Measurements from ENCODE around the gene ADIPOR2.

DNA sequence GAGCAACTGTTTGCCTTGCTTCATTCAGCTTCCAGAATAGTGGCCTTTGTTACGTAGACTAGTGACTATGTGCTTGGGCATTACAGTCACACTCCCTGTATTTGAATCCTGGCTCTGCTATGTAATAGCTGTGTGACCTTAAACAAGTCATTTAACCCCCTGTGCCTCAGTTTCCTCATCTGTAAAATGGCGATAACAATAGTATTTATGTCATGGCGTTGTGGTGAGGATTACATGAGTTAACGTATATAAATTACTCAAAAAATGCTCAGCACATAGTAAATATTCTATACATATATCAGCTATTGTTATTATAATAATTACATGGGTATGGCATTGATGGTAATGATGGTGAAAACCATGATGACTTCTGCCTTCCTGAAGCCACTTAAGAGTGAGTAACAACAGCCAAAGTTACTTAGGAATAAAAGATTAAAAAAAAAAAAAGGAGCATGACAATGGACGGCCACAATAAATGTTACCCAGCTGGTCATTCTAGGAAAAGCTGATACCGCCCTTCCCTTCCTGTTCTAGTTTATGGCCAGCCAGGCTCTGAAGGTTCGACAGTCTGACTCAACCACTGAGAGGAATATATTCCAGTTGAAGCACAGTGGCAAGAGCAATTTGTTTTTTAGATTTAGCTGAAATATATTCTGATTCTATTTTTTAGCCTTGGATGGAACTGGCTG lies 9.9 kb upstream of the ADIPOR2 start:
- TF ChIP-seq SUZ12 (IDR thresholded peaks at IDR 0.05; ENCODE audit: extremely low read depth, insufficient read depth, insufficient read length) (no peak), YY1 (IDR thresholded peaks at IDR 0.05; ENCODE audit: insufficient read depth, insufficient read length) (no peak), ZNF274 (IDR thresholded peaks at IDR 0.05; ENCODE audit: low read depth, low read length) (no peak)
